Measurements from ENCODE around the gene CCNB3.
"Not testable (repeated sequence)": the region's sequence is repeated elsewhere in the genome, so short reads cannot be mapped to it uniquely, and the experiment has no call there.

CCNB3 gene

GRCh38 chrX:50202539-50202938 lies 2.0 kb upstream of the CCNB3 start:
- Mint-ChIP-seq H3K27ac (no peak overlapping the region), H3K27me3 (no peaks in the 10 kb centered on the region), H3K9me3 (no peaks in the 10 kb centered on the region), H3K4me1 (ENCODE audit: low read depth) (no peaks in the 10 kb centered on the region), H3K4me3 (no peak overlapping the region), H3K36me3 (ENCODE audit: low read depth) (no peaks in the 10 kb centered on the region)
- intact Hi-C loops (cut with micrococcal nuclease) = loop anchor here (5.0 kb wide), 1 partner anchor 285 kb away; no protein-coding TSS in a partner anchor

GRCh38 chrX:50206753-50207152 lies 2.2 kb downstream of the CCNB3 start:
- intact Hi-C loops (cut with micrococcal nuclease) = no loop called here
- H3K4me3 Mint-ChIP-seq = no peak overlapping the region
- H3K9me3 Mint-ChIP-seq = no peaks in the 10 kb centered on the region
- no peak overlapping the region for H3K27ac Mint-ChIP-seq
- H3K27me3 Mint-ChIP-seq = no peaks in the 10 kb centered on the region
- no peaks in the 10 kb centered on the region for H3K36me3 Mint-ChIP-seq (ENCODE audit: low read depth)
- H3K4me1 Mint-ChIP-seq (ENCODE audit: low read depth) = no peaks in the 10 kb centered on the region

- Mint-ChIP-seq H3K4me1 (ENCODE audit: low read depth) (no peaks in the 10 kb centered on the region), H3K4me3 (no peak overlapping the region), H3K27me3 (no peaks in the 10 kb centered on the region), H3K27ac (no peak overlapping the region), H3K36me3 (ENCODE audit: low read depth) (no peaks in the 10 kb centered on the region), H3K9me3 (no peaks in the 10 kb centered on the region)
- intact Hi-C loops (cut with micrococcal nuclease) = no loop called here
Observed at GRCh38 chrX:50211510-50211909, 6.9 kb downstream of the CCNB3 start.

GRCh38 chrX:50281253-50281652 lies 76.7 kb downstream of the CCNB3 start:
- no peaks in the 10 kb centered on the region for H3K36me3 Mint-ChIP-seq (ENCODE audit: low read depth)
- no peaks in the 10 kb centered on the region for H3K27me3 Mint-ChIP-seq
- no peaks in the 10 kb centered on the region for H3K9me3 Mint-ChIP-seq
- intact Hi-C loops (cut with micrococcal nuclease) = no loop called here
- H3K27ac Mint-ChIP-seq = no peak overlapping the region
- no peak overlapping the region for H3K4me3 Mint-ChIP-seq
- no peaks in the 10 kb centered on the region for H3K4me1 Mint-ChIP-seq (ENCODE audit: low read depth)

GRCh38 chrX:50327235-50327634 lies 122.7 kb downstream of the CCNB3 start:
- H3K27ac Mint-ChIP-seq = no peak overlapping the region
- H3K9me3 Mint-ChIP-seq = no peaks in the 10 kb centered on the region
- H3K36me3 Mint-ChIP-seq (ENCODE audit: low read depth) = no peaks in the 10 kb centered on the region
- H3K27me3 Mint-ChIP-seq = no peaks in the 10 kb centered on the region
- no peak overlapping the region for H3K4me3 Mint-ChIP-seq
- intact Hi-C loops (cut with micrococcal nuclease) = no loop called here
- no peaks in the 10 kb centered on the region for H3K4me1 Mint-ChIP-seq (ENCODE audit: low read depth)

GRCh38 chrX:50332668-50333067 lies 128.1 kb downstream of the CCNB3 start:
- intact Hi-C loops (cut with micrococcal nuclease); H3K27me3 Mint-ChIP-seq; H3K36me3 Mint-ChIP-seq (ENCODE audit: low read depth); H3K4me1 Mint-ChIP-seq (ENCODE audit: low read depth); H3K9me3 Mint-ChIP-seq; H3K4me3 Mint-ChIP-seq; H3K27ac Mint-ChIP-seq: not testable (repeated sequence)

GRCh38 chrX:50333308-50333707 lies 128.7 kb downstream of the CCNB3 start:
- Mint-ChIP-seq H3K36me3 (ENCODE audit: low read depth) (no peaks in the 10 kb centered on the region), H3K4me1 (ENCODE audit: low read depth) (no peaks in the 10 kb centered on the region), H3K27ac (no peak overlapping the region), H3K9me3 (peaks cover 10% of the 10 kb centered on the region), H3K27me3 (no peaks in the 10 kb centered on the region), H3K4me3 (no peak overlapping the region)
- intact Hi-C loops (cut with micrococcal nuclease) = no loop called here

GRCh38 chrX:50343917-50344316 lies 139.4 kb downstream of the CCNB3 start:
- Mint-ChIP-seq H3K36me3 (ENCODE audit: low read depth) (no peaks in the 10 kb centered on the region), H3K4me1 (ENCODE audit: low read depth) (no peaks in the 10 kb centered on the region), H3K4me3 (no peak overlapping the region), H3K27me3 (no peaks in the 10 kb centered on the region), H3K27ac (no peak overlapping the region), H3K9me3 (no peaks in the 10 kb centered on the region)
- intact Hi-C loops (cut with micrococcal nuclease) = no loop called here

- H3K4me1 Mint-ChIP-seq (ENCODE audit: low read depth) = peaks cover 10% of the 10 kb centered on the region
- intact Hi-C loops (cut with micrococcal nuclease) = no loop called here
- H3K27me3 Mint-ChIP-seq = no peaks in the 10 kb centered on the region
- H3K4me3 Mint-ChIP-seq = no peak overlapping the region
- no peaks in the 10 kb centered on the region for H3K36me3 Mint-ChIP-seq (ENCODE audit: low read depth)
- no peak overlapping the region for H3K27ac Mint-ChIP-seq
- H3K9me3 Mint-ChIP-seq = no peaks in the 10 kb centered on the region
Observed at GRCh38 chrX:50372966-50373365, 168.4 kb downstream of the CCNB3 start.

- Mint-ChIP-seq H3K27me3 (no peaks in the 10 kb centered on the region), H3K4me3 (no peak overlapping the region), H3K9me3 (no peaks in the 10 kb centered on the region), H3K4me1 (ENCODE audit: low read depth) (peaks cover 5% of the 10 kb centered on the region), H3K27ac (no peak overlapping the region), H3K36me3 (ENCODE audit: low read depth) (no peaks in the 10 kb centered on the region)
- intact Hi-C loops (cut with micrococcal nuclease) = no loop called here
Observed at GRCh38 chrX:50375481-50376267, 171.1 kb downstream of the CCNB3 start.

GRCh38 chrX:50381729-50382415 lies 177.3 kb downstream of the CCNB3 start:
- intact Hi-C loops (cut with micrococcal nuclease) = no loop called here
- no peaks in the 10 kb centered on the region for H3K9me3 Mint-ChIP-seq
- no peaks in the 10 kb centered on the region for H3K27me3 Mint-ChIP-seq
- H3K4me1 Mint-ChIP-seq (ENCODE audit: low read depth) = no peaks in the 10 kb centered on the region
- H3K4me3 Mint-ChIP-seq = no peak overlapping the region
- H3K36me3 Mint-ChIP-seq (ENCODE audit: low read depth) = no peaks in the 10 kb centered on the region
- no peak overlapping the region for H3K27ac Mint-ChIP-seq

- intact Hi-C loops (cut with micrococcal nuclease) = no loop called here
- peaks cover 3% of the 10 kb centered on the region for H3K27me3 Mint-ChIP-seq
- H3K9me3 Mint-ChIP-seq = no peaks in the 10 kb centered on the region
- no peaks in the 10 kb centered on the region for H3K4me1 Mint-ChIP-seq (ENCODE audit: low read depth)
- H3K27ac Mint-ChIP-seq = no peak overlapping the region
- no peaks in the 10 kb centered on the region for H3K36me3 Mint-ChIP-seq (ENCODE audit: low read depth)
- no peak overlapping the region for H3K4me3 Mint-ChIP-seq
Observed at GRCh38 chrX:50386520-50386919, 182.0 kb downstream of the CCNB3 start.

- no peak overlapping the region for H3K4me3 Mint-ChIP-seq
- peaks cover 3% of the 10 kb centered on the region for H3K27me3 Mint-ChIP-seq
- H3K36me3 Mint-ChIP-seq (ENCODE audit: low read depth) = no peaks in the 10 kb centered on the region
- no peaks in the 10 kb centered on the region for H3K4me1 Mint-ChIP-seq (ENCODE audit: low read depth)
- intact Hi-C loops (cut with micrococcal nuclease) = no loop called here
- H3K9me3 Mint-ChIP-seq = no peaks in the 10 kb centered on the region
- H3K27ac Mint-ChIP-seq = no peak overlapping the region
Observed at GRCh38 chrX:50393902-50394301, 189.3 kb downstream of the CCNB3 start.
